Measurements from ENCODE around the gene HOXA4.

Gene HOXA4

DNA sequence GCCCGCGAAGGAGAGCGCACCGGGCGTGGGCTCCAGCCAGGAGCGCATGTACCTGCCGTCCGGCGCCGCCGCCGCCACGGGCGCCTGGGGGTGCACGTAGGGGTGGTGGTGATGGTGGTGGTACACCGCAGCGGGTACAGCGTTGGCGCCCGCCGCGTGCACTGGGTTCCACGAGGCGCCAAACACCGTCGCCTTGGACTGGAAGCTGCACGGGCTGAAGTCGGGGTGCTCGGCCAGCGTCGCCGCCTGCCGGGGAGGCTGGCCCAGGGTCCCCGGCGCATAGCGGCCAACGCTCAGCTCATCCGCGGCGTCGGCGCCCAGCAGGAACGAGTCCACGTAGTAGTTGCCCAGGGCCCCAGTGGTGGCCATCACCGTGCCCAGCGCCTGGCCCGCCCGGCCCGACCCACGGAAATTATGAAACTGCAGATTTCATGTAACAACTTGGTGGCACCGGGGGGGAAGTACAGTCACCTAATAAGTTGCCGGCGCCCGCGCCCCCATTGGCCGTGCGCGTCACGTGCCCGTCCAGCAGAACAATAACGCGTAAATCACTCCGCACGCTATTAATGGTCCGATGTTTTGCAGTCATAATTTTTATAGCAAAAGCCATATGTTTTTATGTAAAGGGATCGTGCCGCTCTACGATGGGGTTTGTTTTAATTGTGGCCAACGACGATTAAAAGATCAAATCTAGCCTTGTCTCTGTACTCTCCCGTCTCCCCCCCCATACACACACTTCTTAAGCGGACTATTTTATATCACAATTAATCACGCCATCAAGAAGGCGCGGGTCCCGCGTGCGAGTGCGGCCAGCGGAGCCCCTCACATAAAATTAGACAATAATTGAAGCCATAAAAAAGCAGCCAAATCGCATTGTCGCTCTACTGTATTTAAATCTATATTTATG is 34.8 kb upstream of the HOXA4 start, which contains the start of gene HOXA9:
HOXA9 (minus strand) TSS at position 449 of the 907 bp plus-strand sequence; CDS start at position 369, 80 bp downstream.
- Histone ChIP-seq H2AFZ (ENCODE audit: low read depth, low read length, severe bottlenecking) (no peak within 1 kb of the TSS), H3K27ac (ENCODE audit: low read depth, low read length) (no peak within 1 kb of the TSS), H3K36me3 (ENCODE audit: low read length) (no peaks in the 10 kb centered on the region), H3F3A (ENCODE audit: insufficient read depth) (peaks cover 6% of the 10 kb centered on the region; the same call in 1 of the 2 replicates), H4K20me1 (ENCODE audit: low read depth, low read length) (no peaks in the 10 kb centered on the region), H3K27me3 (ENCODE audit: low read length) (no peaks in the 10 kb centered on the region), H3K4me2 (ENCODE audit: low read depth, low read length, poor library complexity, severe bottlenecking) (no peak within 1 kb of the TSS), H3K9ac (ENCODE audit: low read length) (no peak within 1 kb of the TSS), H3K9me3 (ENCODE audit: insufficient read depth, low read length) (no peaks in the 10 kb centered on the region), H3K4me3 (ENCODE audit: insufficient read depth, low read length, poor library complexity, severe bottlenecking) (no peak within 1 kb of the TSS), H3K79me2 (ENCODE audit: insufficient read depth, low read length) (no peaks in the 10 kb centered on the region), H3K9me2 (replicated peaks; ENCODE audit: insufficient read depth, low read length) (no peaks in the 10 kb centered on the region)
- no peak for TF ChIP-seq EZH2phosphoT487 (conservative IDR thresholded peaks at IDR 0.05; ENCODE audit: low read length)

GRCh38 chr7:27164367-27165088 is 34.0 kb upstream of the HOXA4 start:
- no peak overlapping the region for H3K4me2 ChIP-seq (ENCODE audit: low read depth, low read length, poor library complexity, severe bottlenecking)
- no peaks in the 10 kb centered on the region for H3K79me2 ChIP-seq (ENCODE audit: insufficient read depth, low read length)
- no peaks in the 10 kb centered on the region for H3K9me2 ChIP-seq (replicated peaks; ENCODE audit: insufficient read depth, low read length)
- H2AFZ ChIP-seq (ENCODE audit: low read depth, low read length, severe bottlenecking), result no peak overlapping the region
- no peak overlapping the region for H3K4me3 ChIP-seq (ENCODE audit: insufficient read depth, low read length, poor library complexity, severe bottlenecking)
- no peaks in the 10 kb centered on the region for H3K9me3 ChIP-seq (ENCODE audit: insufficient read depth, low read length)
- TF ChIP-seq, protein P1, sequence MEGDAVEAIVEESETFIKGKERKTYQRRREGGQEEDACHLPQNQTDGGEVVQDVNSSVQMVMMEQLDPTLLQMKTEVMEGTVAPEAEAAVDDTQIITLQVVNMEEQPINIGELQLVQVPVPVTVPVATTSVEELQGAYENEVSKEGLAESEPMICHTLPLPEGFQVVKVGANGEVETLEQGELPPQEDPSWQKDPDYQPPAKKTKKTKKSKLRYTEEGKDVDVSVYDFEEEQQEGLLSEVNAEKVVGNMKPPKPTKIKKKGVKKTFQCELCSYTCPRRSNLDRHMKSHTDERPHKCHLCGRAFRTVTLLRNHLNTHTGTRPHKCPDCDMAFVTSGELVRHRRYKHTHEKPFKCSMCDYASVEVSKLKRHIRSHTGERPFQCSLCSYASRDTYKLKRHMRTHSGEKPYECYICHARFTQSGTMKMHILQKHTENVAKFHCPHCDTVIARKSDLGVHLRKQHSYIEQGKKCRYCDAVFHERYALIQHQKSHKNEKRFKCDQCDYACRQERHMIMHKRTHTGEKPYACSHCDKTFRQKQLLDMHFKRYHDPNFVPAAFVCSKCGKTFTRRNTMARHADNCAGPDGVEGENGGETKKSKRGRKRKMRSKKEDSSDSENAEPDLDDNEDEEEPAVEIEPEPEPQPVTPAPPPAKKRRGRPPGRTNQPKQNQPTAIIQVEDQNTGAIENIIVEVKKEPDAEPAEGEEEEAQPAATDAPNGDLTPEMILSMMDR (IDR thresholded peaks at IDR 0.05; ENCODE audit: insufficient read depth, low read length, poor library complexity, severe bottlenecking), result no peak
- no peak for TF ChIP-seq EZH2phosphoT487 (conservative IDR thresholded peaks at IDR 0.05; ENCODE audit: low read length)
- H4K20me1 ChIP-seq (ENCODE audit: low read depth, low read length), result no peaks in the 10 kb centered on the region
- H3K27me3 ChIP-seq (ENCODE audit: low read length), result no peaks in the 10 kb centered on the region
- H3K9ac ChIP-seq (ENCODE audit: low read length), result no peak overlapping the region
- H3K27ac ChIP-seq (ENCODE audit: low read depth, low read length), result no peak overlapping the region
- H3K36me3 ChIP-seq (ENCODE audit: low read length), result no peaks in the 10 kb centered on the region
- peaks cover 8% of the 10 kb centered on the region for H3F3A ChIP-seq (ENCODE audit: insufficient read depth)

DNA sequence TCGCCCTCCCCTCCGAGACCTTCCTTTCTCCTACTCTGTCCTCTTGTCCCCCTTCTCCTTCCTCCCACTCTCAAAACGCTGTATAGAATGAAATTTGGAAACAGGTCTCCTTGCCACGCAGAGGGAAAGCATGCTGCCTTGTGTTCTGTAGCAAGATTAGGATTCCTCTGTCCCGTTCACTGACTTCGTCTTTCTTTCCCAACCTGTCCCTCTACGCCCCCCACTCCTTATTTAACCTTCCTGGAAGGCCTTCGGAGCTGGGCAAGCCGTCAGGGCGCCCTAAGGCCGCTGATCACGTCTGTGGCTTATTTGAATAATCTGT is 33.4 kb upstream of the HOXA4 start:
- Histone ChIP-seq H3K79me2 (ENCODE audit: insufficient read depth, low read length) (no peaks in the 10 kb centered on the region), H3K9me2 (replicated peaks; ENCODE audit: insufficient read depth, low read length) (no peaks in the 10 kb centered on the region), H3K9ac (ENCODE audit: low read length) (no peak overlapping the region), H3K27ac (ENCODE audit: low read depth, low read length) (no peak overlapping the region), H3K4me3 (ENCODE audit: insufficient read depth, low read length, poor library complexity, severe bottlenecking) (no peak overlapping the region), H3K4me2 (ENCODE audit: low read depth, low read length, poor library complexity, severe bottlenecking) (no peak overlapping the region), H3K36me3 (ENCODE audit: low read length) (no peaks in the 10 kb centered on the region), H3F3A (ENCODE audit: insufficient read depth) (peaks cover 11% of the 10 kb centered on the region), H4K20me1 (ENCODE audit: low read depth, low read length) (no peaks in the 10 kb centered on the region), H3K27me3 (ENCODE audit: low read length) (no peaks in the 10 kb centered on the region), H3K9me3 (ENCODE audit: insufficient read depth, low read length) (no peaks in the 10 kb centered on the region), H2AFZ (ENCODE audit: low read depth, low read length, severe bottlenecking) (no peak overlapping the region)
- TF ChIP-seq EZH2phosphoT487 (conservative IDR thresholded peaks at IDR 0.05; ENCODE audit: low read length), result no peak
- TF ChIP-seq, protein P1 (IDR thresholded peaks at IDR 0.05; ENCODE audit: insufficient read depth, low read length, poor library complexity, severe bottlenecking), result no peak

All from SU-DHL-6 (cell line).